H9 (cell line): ENCODE measurements around the gene KDF1. TPM values are rescaled to one million over a fixed set of nuclear protein-coding genes. Genes with fewer than 3 reads are reported as not detected.

ENCODE experiments used
- DNase-seq: peaks from one replicate; pipeline ENCODE4 v3.0.0-alpha.2; 2017
- H2AFZ ChIP-seq: one replicate; pipeline ENCODE4 v1.6.1; 2013; ENCODE audit warnings: mild to moderate bottlenecking, low read length, control low read depth, moderate library complexity
- H2AK5ac ChIP-seq: 2 replicates; pipeline ENCODE4 v1.6.1; 2013; ENCODE audit warnings: low read length, control low read depth, mixed read lengths; ENCODE audit not compliant: insufficient read length
- H2BK120ac ChIP-seq: one replicate; pipeline ENCODE4 v1.6.1; 2013; ENCODE audit warnings: low read depth, mild to moderate bottlenecking, low read length, control low read depth, inconsistent platforms; ENCODE audit not compliant: poor library complexity, severe bottlenecking
- H2BK12ac ChIP-seq: 2 replicates; pipeline ENCODE4 v1.6.1; 2013; ENCODE audit warnings: low read length, control low read depth, mixed read lengths, low read depth; ENCODE audit not compliant: insufficient read length
- H2BK15ac ChIP-seq: 2 replicates; pipeline ENCODE4 v1.6.1; 2013; ENCODE audit warnings: low read depth, low read length, control low read depth
- H2BK20ac ChIP-seq: one replicate; pipeline ENCODE4 v1.6.1; 2013; ENCODE audit warnings: low read depth, mild to moderate bottlenecking, low read length, control low read depth, inconsistent platforms; ENCODE audit not compliant: poor library complexity, severe bottlenecking
- H2BK5ac ChIP-seq: 2 replicates; pipeline ENCODE4 v1.6.1; 2013; ENCODE audit warnings: low read length, control low read depth, mixed read lengths; ENCODE audit not compliant: insufficient read length
- H3K14ac ChIP-seq: 2 replicates; pipeline ENCODE4 v1.6.1; 2013; ENCODE audit warnings: low read length, control low read depth; ENCODE audit not compliant: insufficient read depth
- H3K18ac ChIP-seq: 2 replicates; pipeline ENCODE4 v1.6.1; 2013; ENCODE audit warnings: low read depth, mild to moderate bottlenecking, mixed read lengths, low read length, control low read depth; ENCODE audit not compliant: insufficient read length
- H3K23ac ChIP-seq: 2 replicates; pipeline ENCODE4 v1.6.1; 2013; ENCODE audit warnings: low read length, control low read depth, mixed read lengths, low read depth; ENCODE audit not compliant: insufficient read length
- H3K23me2 ChIP-seq: 2 replicates; pipeline ENCODE4 v1.6.1; 2013; ENCODE audit warnings: low read depth, mild to moderate bottlenecking, mixed read lengths, low read length, control low read depth; ENCODE audit not compliant: insufficient read length, poor library complexity, severe bottlenecking
- H3K27ac ChIP-seq: 2 replicates; pipeline ENCODE4 v1.5.1; 2013; ENCODE audit warnings: low read length, control low read depth, mixed read lengths, low read depth; ENCODE audit not compliant: insufficient read length
- H3K27me3 ChIP-seq: 2 replicates; pipeline ENCODE4 v1.6.1; 2013; ENCODE audit warnings: low read length, control low read depth, inconsistent platforms; ENCODE audit not compliant: insufficient read depth
- H3K4ac ChIP-seq: 2 replicates; pipeline ENCODE4 v1.6.1; 2013; ENCODE audit warnings: low read depth, mild to moderate bottlenecking, control low read depth, inconsistent platforms, low read length, moderate library complexity
- H3K4me1 ChIP-seq: 2 replicates; pipeline ENCODE4 v1.6.1; 2013; ENCODE audit warnings: low read length, control low read depth, inconsistent platforms; ENCODE audit not compliant: insufficient read depth
- H3K4me2 ChIP-seq: 2 replicates; pipeline ENCODE4 v1.6.1; 2013; ENCODE audit warnings: low read length, control low read depth, mixed read lengths; ENCODE audit not compliant: insufficient read length, insufficient read depth
- H3K56ac ChIP-seq: 2 replicates; pipeline ENCODE4 v1.6.1; 2013; ENCODE audit warnings: low read depth, mild to moderate bottlenecking, mixed read lengths, low read length, control low read depth; ENCODE audit not compliant: insufficient read length
- H3K79me1 ChIP-seq: 2 replicates; pipeline ENCODE4 v1.6.1; 2013; ENCODE audit warnings: low read depth, mild to moderate bottlenecking, moderate library complexity, low read length, control low read depth, inconsistent platforms; ENCODE audit not compliant: insufficient read depth, poor library complexity, severe bottlenecking
- H3K79me2 ChIP-seq: 2 replicates; pipeline ENCODE4 v1.6.1; 2013; ENCODE audit warnings: low read length, control low read depth, inconsistent platforms; ENCODE audit not compliant: insufficient read depth
- H3K9ac ChIP-seq: 2 replicates; pipeline ENCODE4 v1.6.1; 2013; ENCODE audit warnings: low read length, control low read depth, mixed read lengths; ENCODE audit not compliant: insufficient read length; ENCODE audit errors: extremely low read depth
- H3K9me3 ChIP-seq: one replicate; pipeline ENCODE4 v1.6.1; 2013; ENCODE audit warnings: low read depth, low read length, inconsistent platforms; ENCODE audit not compliant: control insufficient read depth
- H3T11ph ChIP-seq: one replicate; pipeline ENCODE4 v1.6.1; 2013; ENCODE audit warnings: mild to moderate bottlenecking, low read length, control low read depth, inconsistent platforms
- H4K20me1 ChIP-seq: one replicate; pipeline ENCODE4 v1.6.1; 2013; ENCODE audit not compliant: control insufficient read depth, insufficient read length, insufficient read depth
- H4K5ac ChIP-seq: 2 replicates; pipeline ENCODE4 v1.6.1; 2013; ENCODE audit warnings: low read depth, mild to moderate bottlenecking, mixed read lengths, low read length, control low read depth; ENCODE audit not compliant: insufficient read length
- H4K8ac ChIP-seq: replicated peaks from 2 replicates; pipeline ENCODE4 v1.6.1; 2013; ENCODE audit warnings: low read length, control low read depth, mixed read lengths, low read depth; ENCODE audit not compliant: insufficient read length
- H4K91ac ChIP-seq: 2 replicates; pipeline ENCODE4 v1.6.1; 2013; ENCODE audit warnings: low read depth, mild to moderate bottlenecking, moderate library complexity, mixed read lengths, low read length, control low read depth; ENCODE audit not compliant: insufficient read length
- H3K27ac Mint-ChIP-seq, 3 experiments: 2 replicates in 2 of 3; 3 replicates in 1 of 3; pipeline ENCODE4 v1.8.0; 2020 to 2021; ENCODE audit warnings: mixed read lengths in 3 of 3, mild to moderate bottlenecking in 1 of 3, moderate library complexity in 1 of 3
- H3K27me3 Mint-ChIP-seq: 2 replicates; pipeline ENCODE4 v1.8.0; 2021; ENCODE audit warnings: low read depth, mild to moderate bottlenecking, moderate library complexity, mixed read lengths
- H3K36me3 Mint-ChIP-seq, 3 experiments: 2 replicates in 2 of 3; 3 replicates in 1 of 3; pipeline ENCODE4 v1.8.0; 2020 to 2021; ENCODE audit warnings: low read depth in 3 of 3, mixed read lengths in 3 of 3; ENCODE audit not compliant: insufficient read depth in 1 of 3
- H3K4me1 Mint-ChIP-seq, 2 experiments: 2 replicates each; pipeline ENCODE4 v1.8.0; 2020; ENCODE audit warnings: mixed read lengths in 2 of 2
- H3K4me3 Mint-ChIP-seq, 2 experiments: 2 replicates in 1 of 2; 3 replicates in 1 of 2; pipeline ENCODE4 v1.8.0; 2020 to 2021; ENCODE audit warnings: mild to moderate bottlenecking in 2 of 2, mixed read lengths in 2 of 2, moderate library complexity in 1 of 2
- H3K9me3 Mint-ChIP-seq, 2 experiments: 2 replicates in 1 of 2; 3 replicates in 1 of 2; pipeline ENCODE4 v1.8.0; 2020; ENCODE audit warnings: mild to moderate bottlenecking in 2 of 2, mixed read lengths in 2 of 2, moderate library complexity in 1 of 2
- WGBS: extraction: QIAGEN DNeasy Blood & Tissue Kit; methylation state at CpG from one replicate; pipeline ENCODE4 v1.1.7; 2013; ENCODE audit warnings: missing lambda C conversion rate, low lambda C conversion rate, mixed read lengths; ENCODE audit not compliant: insufficient read length; ENCODE audit errors: extremely low coverage; 5-methylcytosine and 5-hydroxymethylcytosine counted together
- total RNA-seq: library from RNA; stranded (reverse); gene quantifications from 2 replicates; pipeline ENCODE4 v1.2.1, GENCODE V29; 2021
- TF ChIP-seq, protein P1 (sequence below): fragments of 200-600 bp; sonication (generic); conservative IDR thresholded peaks from 3 replicates; pipeline ENCODE4 v1.8.0; 2021; ENCODE audit warnings: antibody characterized with exemption, mild to moderate bottlenecking

The KDF1 gene
- total RNA-seq, 1 experiment from 2014 or later, result 17.6 TPM

DNA sequence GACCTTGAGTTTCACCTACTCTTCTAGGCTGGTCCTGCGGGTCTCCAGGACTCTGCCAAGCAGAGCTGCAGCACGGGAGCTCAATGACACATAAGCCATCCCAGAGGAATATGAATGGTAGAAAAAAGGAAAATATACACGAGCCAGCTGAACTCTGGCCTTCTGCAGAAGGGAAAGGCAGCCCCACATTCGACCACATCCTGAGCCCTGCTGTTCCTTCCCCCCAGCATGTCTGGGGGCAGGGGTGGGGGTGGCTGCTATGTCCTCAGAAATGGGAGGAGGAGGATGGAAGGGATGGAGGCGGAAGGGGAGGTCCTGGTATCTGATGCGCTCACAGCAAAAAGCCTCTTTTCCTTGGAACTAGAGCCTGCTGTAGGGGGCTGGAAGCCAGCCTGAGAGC lies 12.1 kb upstream of the KDF1 start:
- WGBS, result no CpG with 5 or more reads among the region's 6 CpGs
- no peak overlapping the region for H2BK12ac ChIP-seq

More for the DNA sequence above, 12.1 kb upstream of the KDF1 start:
- Histone ChIP-seq H3K18ac (no peak overlapping the region), H3K56ac (no peak overlapping the region), H3K4me2 (no peak overlapping the region), H2BK15ac (no peak overlapping the region), H4K91ac (no peak overlapping the region), H3T11ph (no peak overlapping the region), H2AFZ (no peak overlapping the region), H4K20me1 (no peaks in the 10 kb centered on the region), H2BK20ac (no peak overlapping the region), H3K27ac (no peak overlapping the region), H2AK5ac (no peak overlapping the region), H3K79me1 (no peaks in the 10 kb centered on the region), H3K4ac (no peak overlapping the region), H2BK120ac (no peak overlapping the region), H3K27me3 (no peaks in the 10 kb centered on the region; the same call in 1 of the 2 replicates), H3K14ac (no peak overlapping the region), H3K79me2 (no peaks in the 10 kb centered on the region), H3K4me1 (no peaks in the 10 kb centered on the region), H3K9ac (no peak overlapping the region), H4K8ac (no peak overlapping the region), H3K23ac (no peak overlapping the region), H3K9me3 (no peaks in the 10 kb centered on the region), H4K5ac (no peak overlapping the region), H2BK5ac (no peak overlapping the region), H3K23me2 (no peaks in the 10 kb centered on the region)
- TF ChIP-seq, protein P1, sequence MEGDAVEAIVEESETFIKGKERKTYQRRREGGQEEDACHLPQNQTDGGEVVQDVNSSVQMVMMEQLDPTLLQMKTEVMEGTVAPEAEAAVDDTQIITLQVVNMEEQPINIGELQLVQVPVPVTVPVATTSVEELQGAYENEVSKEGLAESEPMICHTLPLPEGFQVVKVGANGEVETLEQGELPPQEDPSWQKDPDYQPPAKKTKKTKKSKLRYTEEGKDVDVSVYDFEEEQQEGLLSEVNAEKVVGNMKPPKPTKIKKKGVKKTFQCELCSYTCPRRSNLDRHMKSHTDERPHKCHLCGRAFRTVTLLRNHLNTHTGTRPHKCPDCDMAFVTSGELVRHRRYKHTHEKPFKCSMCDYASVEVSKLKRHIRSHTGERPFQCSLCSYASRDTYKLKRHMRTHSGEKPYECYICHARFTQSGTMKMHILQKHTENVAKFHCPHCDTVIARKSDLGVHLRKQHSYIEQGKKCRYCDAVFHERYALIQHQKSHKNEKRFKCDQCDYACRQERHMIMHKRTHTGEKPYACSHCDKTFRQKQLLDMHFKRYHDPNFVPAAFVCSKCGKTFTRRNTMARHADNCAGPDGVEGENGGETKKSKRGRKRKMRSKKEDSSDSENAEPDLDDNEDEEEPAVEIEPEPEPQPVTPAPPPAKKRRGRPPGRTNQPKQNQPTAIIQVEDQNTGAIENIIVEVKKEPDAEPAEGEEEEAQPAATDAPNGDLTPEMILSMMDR, result no peak
- peak overlapping the region; percentile 13 to 86 (median 70); a peak in 4 of 7 replicates for H3K27ac Mint-ChIP-seq
- no peaks in the 10 kb centered on the region for H3K9me3 Mint-ChIP-seq
- no peaks in the 10 kb centered on the region for H3K36me3 Mint-ChIP-seq
- no peak for DNase-seq
- peaks cover 14 to 29% of the 10 kb centered on the region in 2 experiments for H3K4me1 Mint-ChIP-seq
- H3K4me3 Mint-ChIP-seq, result peak overlapping the region in 1 of 2 experiments; percentile 31; a peak in 2 of 5 replicates
- peaks cover 11% of the 10 kb centered on the region for H3K27me3 Mint-ChIP-seq
